HEK293T (cell line): ENCODE data around the gene LDOC1.

Source experiments
- BHLHE40 ChIP-seq: fragments of 450-650 bp; IDR thresholded peaks from 2 replicates; pipeline ENCODE4 v1.6.1; 2016; ENCODE audit warnings: mild to moderate bottlenecking, moderate library complexity, borderline replicate concordance
- ELF4 ChIP-seq: fragments of 450-650 bp; IDR thresholded peaks from 2 replicates; pipeline ENCODE4 v1.6.1; 2017; ENCODE audit warnings: antibody characterized with exemption
- HDGF ChIP-seq: fragments of 450-650 bp; IDR thresholded peaks from 2 replicates; pipeline ENCODE4 v1.6.1; 2017; ENCODE audit warnings: antibody characterized with exemption, borderline replicate concordance
- TARDBP ChIP-seq: fragments of 450-650 bp; IDR thresholded peaks from 2 replicates; pipeline ENCODE4 v1.6.1; 2016
- ZNF384 ChIP-seq: fragments of 450-650 bp; IDR thresholded peaks from 2 replicates; pipeline ENCODE4 v1.6.1; 2016

GRCh38 chrX:141164406-141164805 is 12.5 kb downstream of the LDOC1 start:
- TF ChIP-seq BHLHE40 (no peak), ZNF384 (no peak), TARDBP (no peak), HDGF (no peak), ELF4 (no peak)
